SK-N-SH treated with all-trans-retinoic acid at 6 μM for 48 hours (cell line): ENCODE data around the gene CTH.

ENCODE experiments used
- ISL1 ChIP-seq: fragments of 250-450 bp; sonication (Bioruptor Pico); IDR thresholded peaks from 2 replicates; pipeline ENCODE4 v2.1.2; 2022; ENCODE audit warnings: mild to moderate bottlenecking, moderate library complexity
- RARB ChIP-seq: fragments of 250-450 bp; sonication (Bioruptor Pico); IDR thresholded peaks from 2 replicates; pipeline ENCODE4 v1.8.0; 2021; ENCODE audit warnings: mild to moderate bottlenecking, moderate library complexity
- ZFP3 ChIP-seq: fragments of 250-450 bp; sonication (Bioruptor Pico); IDR thresholded peaks from 2 replicates; pipeline ENCODE4 v1.5.0; 2020; ENCODE audit warnings: mild to moderate bottlenecking, moderate library complexity

- TF ChIP-seq ISL1 (CRISPR knock-in tag), result no peak
- TF ChIP-seq ZFP3, result no peak
- no peak for TF ChIP-seq RARB (CRISPR knock-in tag)
Measured at GRCh38 chr1:70384542-70384941, 26.5 kb upstream of the CTH start.
